ENCODE results near the gene NAIF1.
"Not testable (repeated sequence)": the region's sequence is repeated elsewhere in the genome, so short reads cannot be mapped to it uniquely, and the experiment has no call there.

NAIF1 gene

DNA sequence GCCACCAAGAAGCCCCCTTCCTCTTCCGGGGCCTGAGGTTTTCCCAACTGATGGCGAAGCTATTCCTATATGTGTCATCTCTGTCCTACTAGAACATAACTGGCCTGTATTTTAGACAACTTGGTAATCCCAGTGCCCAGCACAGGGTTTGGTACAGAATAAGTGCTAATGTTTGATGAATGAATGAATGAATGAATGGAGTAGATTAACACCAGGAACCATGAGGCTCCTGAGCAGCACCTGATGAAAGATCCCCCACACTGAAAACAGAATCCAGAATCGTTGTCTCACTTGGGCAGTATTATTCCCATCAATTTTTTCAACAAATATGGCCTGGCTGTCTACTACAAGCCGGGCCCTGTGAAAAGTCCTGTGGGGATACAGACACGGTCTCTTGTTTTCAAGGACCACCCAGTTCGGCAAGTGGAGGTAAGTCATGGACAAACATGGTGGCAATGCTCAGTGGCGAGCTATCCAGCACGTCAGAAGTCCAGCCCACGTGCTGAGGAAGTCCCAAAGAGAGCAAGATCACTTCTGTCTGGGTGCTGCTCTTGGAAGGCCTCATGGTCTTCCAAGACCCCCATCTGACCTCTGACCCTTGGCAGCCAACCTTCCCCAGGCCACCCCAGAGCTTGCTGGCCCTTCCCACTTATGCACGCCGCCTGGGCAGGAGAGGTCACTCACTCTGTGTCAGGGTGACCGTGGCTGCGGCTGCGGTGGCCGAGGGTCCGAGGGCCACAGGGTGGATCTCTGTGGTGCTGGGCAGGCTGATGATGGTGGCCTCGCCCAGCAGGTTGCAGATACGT is 1.0 kb downstream of the NAIF1 start:
- no peak for DNase-seq
- in situ Hi-C loops (cut with MboI; ENCODE audit: low pct_unique_long_range_greater_than_20kb, low sequenced_read_pairs), result no loop called here

DNA sequence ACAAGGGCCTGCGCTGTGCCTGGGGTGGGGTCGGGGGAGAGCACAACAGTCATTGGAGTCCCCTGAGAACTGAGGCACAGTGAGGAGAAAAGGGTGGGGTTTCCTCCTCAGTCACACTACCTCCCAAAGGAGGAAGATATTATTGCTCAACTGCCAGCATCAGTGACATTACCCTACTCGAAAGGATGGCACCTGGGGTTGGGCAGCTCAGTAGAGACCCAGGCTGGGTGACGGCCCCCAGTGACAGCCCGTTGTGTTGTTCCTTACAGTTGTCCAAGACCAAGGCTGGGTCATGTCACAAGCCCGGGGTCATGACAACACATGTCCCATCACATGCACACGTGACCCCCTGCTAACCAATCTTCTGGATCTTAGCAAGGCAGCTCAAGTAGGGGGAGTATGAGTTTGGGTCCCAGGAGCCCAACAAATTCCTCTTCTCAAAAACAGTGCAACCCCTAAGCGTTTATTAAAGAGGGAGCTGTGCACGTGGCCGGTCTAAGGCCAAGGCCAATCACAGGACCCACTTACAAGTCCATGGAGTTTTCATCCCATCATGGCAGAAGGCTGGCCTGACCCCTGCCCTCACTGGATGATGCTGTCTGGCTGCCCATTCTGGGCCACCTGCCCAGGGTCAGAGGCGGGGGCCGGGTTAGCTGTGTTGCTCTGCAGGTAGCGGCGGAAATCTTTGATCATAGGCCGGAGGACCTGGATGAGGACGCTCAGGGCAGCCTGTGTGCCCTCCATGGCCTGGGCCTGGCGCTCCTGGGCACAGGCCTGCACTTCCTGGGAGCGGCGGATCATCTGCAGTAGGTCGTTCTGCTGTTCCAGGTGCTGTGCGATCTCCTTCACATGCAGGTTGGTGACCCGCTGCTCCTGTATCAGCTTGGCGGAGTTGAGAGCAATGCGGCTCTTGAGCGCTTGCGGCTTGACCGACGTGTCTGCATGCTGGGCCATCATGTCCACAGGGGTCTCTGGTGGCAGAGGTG is 4.0 kb downstream of the NAIF1 start:
- in situ Hi-C loops (cut with MboI; ENCODE audit: low pct_unique_long_range_greater_than_20kb, low sequenced_read_pairs), result no loop called here
- DNase-seq, result no peak

DNA sequence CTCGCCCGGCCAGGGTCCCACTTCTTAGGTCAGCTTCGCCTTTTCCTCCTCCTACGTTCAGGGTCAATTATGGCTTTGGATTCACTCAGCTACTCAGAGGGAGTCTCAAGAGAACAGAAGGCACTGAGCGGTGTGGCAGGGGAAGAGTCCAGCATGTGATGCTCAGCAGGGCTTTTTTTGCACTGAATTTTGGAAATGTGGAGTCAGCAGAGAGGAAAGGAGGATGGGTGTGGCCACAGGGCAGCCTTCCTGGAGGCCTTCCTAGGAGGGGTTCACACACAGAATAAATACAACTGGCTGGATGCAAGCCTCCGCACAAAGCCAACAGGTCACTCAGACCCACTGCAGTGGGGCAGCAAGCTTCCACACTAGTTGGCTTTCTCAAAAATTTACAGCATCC is 4.8 kb downstream of the NAIF1 start:
- in situ Hi-C loops (cut with MboI; ENCODE audit: low pct_unique_long_range_greater_than_20kb, low sequenced_read_pairs), result no loop called here
- no peak for DNase-seq

DNA sequence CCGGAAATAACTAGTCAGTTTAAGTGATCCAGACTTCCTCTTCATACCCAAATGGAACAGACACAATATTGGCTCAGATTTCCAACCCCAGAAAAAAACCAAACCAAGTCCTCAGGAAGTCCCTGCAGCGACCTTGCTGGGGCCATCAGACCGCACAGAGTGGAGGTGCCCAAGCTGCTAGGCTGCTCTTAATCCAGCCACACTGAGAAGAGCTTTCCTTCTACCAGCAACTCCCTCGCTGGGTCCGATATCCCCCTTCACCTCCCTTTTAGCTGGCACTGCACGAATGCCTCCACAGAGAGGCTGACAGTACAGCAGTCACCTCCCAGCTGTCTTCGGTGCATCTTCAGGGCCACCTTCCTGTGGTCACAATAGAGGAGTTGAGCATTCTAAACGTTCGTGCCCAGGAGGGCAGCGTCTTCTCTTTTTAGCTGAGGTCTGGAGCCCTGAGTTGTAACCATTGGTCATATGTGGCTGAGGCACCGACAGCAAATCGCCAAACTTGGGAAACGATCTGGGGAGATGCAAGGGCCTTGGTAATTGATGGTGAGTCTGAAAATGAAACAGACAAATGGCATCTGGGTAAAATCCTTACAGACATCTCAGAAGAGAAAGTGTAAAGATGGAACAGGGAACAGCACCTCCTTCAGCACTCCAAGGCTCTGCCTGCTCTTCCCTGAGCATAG is 5.7 kb downstream of the NAIF1 start:
- in situ Hi-C loops (cut with MboI; ENCODE audit: low pct_unique_long_range_greater_than_20kb, low sequenced_read_pairs), result no loop called here
- peak; percentile 82 for DNase-seq

DNA sequence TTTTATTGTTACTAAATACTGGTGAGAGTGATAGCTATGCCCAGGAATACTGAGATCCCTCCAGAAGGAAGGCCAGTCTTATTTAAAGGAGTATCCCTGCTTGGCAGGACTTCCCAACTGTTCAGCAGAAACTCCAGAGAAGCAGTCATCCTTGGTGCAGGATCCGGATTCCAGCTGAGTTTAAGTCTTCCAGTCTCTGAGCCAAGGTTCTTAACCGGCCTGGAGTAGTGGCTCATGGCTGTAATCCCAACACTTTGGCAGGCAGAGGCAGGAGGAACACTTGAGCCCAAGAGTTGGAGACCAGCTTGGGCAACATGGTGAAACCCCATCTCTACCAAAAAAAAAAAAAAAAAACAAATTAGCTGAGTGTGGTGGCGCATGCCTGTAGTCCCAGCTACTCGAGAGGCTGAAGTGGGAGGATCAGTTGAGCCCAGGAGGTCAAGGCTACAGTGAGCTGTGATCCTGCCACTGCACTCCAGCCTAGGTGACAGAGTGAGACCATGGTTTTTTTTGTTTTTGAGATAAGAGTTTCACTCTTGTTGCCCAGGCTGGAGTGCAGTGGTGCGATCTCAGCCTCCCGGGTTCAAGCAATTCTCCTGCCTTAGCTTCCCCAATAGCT is 7.6 kb downstream of the NAIF1 start:
- in situ Hi-C loops (cut with MboI; ENCODE audit: low pct_unique_long_range_greater_than_20kb, low sequenced_read_pairs), result no loop called here
- no peak for DNase-seq

DNA sequence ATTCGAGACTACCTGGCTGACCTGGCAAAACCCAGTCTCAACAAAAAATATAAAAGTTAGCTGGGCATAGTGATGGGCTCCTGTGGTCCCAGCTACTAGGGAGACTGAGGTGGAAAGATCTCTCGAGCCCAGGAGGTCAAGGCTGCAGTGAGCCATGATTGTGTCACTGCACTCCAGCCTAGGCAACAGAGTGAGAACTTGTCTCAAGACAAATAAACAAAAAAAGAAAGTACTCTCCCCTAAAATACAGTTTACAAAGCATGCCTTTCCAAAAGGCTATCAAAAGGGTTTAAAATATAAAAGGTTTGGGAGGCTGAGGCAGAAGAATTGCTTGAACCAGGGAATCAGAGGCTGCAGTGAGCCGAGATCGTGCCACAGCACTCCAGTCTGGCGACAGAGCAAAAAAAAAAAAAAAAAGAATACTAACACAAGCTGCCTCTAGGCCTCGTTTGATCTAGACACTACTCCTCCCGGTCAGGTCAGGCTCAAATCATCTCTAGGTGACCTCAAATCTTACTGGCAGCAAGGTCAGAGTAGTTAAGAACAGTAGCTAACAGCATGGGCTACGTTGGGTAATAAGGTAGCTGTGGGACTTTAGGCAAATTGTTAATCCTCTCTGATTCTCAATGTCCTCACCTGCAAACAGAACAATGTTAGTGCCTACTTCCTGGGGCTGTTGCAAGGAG is 9.3 kb downstream of the NAIF1 start:
- in situ Hi-C loops (cut with MboI; ENCODE audit: low pct_unique_long_range_greater_than_20kb, low sequenced_read_pairs), result no loop called here
- no peak for DNase-seq

DNA sequence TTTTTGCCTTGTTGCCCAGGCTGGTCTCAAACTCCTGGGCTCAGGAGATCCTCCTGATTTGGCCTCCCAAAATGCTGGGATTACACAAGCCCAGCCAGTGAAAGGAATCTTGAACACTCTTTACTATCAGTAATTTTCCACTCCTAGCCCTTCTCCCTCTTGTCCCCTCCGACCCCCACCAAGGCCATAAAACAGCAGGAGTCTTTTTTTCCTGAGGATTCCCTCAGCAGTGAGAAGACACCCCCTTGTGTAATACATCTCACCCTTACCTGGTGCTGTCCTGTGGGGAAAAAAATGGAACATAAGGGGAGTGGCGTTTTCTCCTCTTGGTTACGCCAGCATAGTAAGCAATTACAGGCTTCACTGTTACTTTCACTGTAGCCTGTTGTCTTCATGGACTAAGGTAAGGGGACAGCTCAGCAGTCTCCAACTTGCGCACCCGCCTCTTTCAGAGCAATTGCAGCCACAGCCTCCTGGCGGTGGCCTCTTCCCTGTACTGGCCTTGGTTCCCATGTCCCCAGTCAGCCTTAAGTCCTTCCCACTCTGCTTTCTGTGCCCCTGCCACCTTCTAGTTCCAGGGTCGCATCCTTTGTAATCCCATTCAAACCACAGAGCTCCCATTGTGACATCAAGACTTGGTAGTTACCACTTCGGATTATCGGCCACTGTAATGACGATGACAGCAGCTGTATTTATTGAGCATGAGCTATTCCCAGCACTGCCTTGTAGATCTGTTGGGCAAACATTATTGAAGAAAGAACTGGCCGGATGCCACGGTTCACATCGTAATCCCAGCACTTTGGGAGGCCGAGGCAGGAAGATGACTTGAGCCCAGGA is 10.0 kb downstream of the NAIF1 start:
- no peak for DNase-seq
- in situ Hi-C loops (cut with MboI; ENCODE audit: low pct_unique_long_range_greater_than_20kb, low sequenced_read_pairs), result no loop called here

DNA sequence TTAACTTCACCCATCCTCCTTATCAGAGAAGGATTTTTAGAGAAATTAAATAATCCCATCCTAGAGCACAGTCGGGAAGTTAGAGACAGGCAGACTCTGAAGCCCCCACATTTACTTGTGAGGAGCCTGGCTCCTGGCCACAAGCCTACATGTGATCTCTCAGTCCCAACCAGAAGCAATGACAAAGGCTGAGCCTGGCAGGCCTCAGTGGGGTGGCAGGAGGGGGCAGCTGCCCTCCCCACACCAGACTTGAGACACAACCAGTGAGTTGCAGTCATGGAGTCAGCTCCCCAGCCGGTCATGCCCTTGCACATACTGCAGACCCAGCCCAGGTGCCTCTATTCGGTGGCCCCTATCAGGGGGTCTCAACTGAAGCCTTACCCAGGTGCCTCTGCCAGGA is 11.0 kb downstream of the NAIF1 start:
- in situ Hi-C loops (cut with MboI; ENCODE audit: low pct_unique_long_range_greater_than_20kb, low sequenced_read_pairs), result no loop called here
- DNase-seq, result no peak

DNA sequence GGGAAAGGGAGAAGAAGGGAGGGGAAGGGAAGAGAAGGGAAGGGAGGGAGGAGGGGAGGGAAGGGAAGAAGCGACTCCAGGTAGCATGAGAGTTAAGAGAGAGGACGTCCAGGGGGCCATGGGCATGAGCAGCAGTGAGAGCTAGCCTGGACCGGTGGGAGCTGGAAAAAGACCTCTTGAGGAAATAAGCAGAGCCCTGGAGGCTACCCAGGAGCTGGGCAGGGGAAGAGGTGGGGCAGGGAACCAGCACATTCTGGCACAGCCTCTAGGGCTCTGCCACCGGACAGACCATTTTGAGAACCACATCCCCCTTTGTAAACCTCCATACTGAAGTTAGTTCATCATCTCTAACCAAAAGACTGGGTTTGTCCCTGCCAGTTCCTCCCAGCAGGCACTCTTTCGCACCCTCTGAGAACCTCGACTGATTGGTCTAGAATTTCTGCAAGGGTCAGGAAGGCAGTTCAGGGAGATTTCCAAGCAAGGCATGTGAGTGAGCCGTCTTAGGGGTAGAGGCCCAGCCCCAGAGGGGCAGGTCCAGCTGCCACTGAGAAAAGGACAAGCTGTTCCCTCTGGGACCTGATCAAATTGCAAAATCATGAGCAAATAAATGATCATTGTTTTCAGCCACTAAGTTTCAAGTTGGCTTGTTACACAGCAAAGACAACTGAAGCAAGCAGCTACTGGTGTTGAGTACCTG is 11.6 kb downstream of the NAIF1 start:
- in situ Hi-C loops (cut with MboI; ENCODE audit: low pct_unique_long_range_greater_than_20kb, low sequenced_read_pairs), result no loop called here
- no peak for DNase-seq

DNA sequence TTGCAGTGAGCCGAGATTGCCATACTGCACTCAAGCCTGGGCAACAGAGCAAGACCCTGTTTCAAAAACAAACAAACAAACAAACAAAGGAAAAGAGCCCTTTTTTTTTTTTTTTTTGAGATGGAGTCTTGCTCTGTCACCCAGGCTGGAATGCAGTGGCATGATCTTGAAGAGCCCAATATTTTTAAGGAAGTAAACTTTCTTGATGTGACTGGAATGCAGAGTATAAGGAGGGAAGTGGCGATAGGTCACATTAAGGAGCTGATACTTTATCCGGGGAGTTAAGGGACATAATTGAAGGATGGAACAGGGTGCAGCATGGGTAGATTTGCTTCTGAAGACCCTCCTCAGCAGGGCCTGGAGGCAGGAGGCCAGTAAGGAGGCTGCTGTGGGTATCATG is 13.0 kb downstream of the NAIF1 start:
- in situ Hi-C loops (cut with MboI; ENCODE audit: low pct_unique_long_range_greater_than_20kb, low sequenced_read_pairs), result no loop called here
- DNase-seq, result no peak

DNA sequence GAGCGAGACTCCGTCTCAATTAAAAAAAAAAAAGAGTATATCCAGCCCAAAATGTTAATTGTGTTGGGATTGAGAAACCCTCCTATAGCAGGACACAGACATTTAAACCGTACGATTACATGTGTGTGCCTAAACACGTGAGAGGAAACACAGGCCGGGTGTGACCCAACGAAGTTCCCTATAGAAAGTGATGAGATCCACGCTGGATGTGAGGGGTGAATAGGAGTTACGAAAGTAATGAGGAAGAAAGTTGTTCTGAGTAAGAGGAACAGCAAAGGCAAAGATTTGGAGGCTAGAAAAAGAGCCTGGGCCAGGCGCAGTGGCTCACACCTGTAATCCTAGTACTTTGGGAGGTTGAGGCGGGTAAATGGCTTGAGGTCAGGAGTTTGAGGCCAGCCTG is 13.6 kb downstream of the NAIF1 start:
- in situ Hi-C loops (cut with MboI; ENCODE audit: low pct_unique_long_range_greater_than_20kb, low sequenced_read_pairs), result no loop called here

DNA sequence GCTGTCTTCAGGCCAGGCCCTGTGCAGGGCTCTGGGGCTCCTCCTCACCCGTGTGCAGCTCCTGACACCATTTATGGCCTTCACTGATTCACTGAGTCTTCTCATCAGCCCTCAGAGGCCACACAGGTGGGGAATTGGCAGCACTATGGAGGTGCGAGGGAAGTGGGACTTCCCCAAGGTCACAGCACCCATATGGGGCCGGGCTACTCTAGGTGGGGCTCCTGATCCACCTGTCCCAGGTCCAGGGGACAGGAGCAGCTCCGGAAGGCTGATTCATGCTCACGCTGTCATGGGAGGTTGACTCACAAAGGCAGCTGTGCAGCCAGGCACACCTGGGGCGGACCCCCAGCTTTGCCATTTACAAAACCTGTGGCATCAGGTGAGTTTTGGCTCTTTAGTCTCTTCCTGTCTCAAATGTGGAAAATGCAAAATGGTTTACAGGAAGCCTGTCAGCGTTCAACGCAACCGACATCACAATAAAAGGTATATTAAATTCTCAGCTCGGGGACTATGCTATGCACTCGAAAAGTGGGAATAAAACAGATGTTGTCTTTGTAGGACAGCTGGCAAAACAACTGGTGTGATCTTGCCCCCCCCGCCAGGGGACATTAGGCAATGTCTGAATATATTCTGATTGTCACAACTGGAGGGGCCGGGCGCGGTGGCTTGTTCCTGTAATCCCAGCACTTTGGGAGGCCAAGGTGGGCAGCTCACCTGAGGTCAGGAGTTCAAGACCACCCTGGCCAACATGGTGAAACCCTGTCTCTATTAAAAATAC is 15.0 kb downstream of the NAIF1 start:
- in situ Hi-C loops (cut with MboI; ENCODE audit: low pct_unique_long_range_greater_than_20kb, low sequenced_read_pairs), result no loop called here

More for the DNA sequence above, 13.6 kb downstream of the NAIF1 start:
- DNase-seq, result peak; percentile 38

DNA sequence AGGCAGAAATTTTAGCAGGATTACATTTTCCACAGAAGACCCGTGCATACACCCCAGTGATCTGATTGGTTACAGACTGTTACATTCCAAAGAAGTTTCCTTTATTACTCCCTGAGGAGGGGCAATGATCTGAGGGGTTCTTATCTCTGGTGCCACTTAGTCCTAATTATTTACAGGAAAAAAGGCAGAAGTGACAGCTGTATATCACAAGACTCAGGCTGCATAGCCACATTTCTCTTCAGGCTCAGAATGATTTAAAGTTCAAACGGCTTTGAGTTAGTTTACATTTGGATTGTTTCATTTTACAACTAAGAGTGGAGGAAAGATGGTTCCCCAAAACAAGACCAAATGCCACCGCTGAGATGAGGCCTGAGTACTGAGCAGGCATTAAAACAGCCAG is 17.3 kb downstream of the NAIF1 start:
- no peak for DNase-seq
- in situ Hi-C loops (cut with MboI; ENCODE audit: low pct_unique_long_range_greater_than_20kb, low sequenced_read_pairs), result no loop called here

More for the DNA sequence above, 15.0 kb downstream of the NAIF1 start:
- DNase-seq, result no peak

DNA sequence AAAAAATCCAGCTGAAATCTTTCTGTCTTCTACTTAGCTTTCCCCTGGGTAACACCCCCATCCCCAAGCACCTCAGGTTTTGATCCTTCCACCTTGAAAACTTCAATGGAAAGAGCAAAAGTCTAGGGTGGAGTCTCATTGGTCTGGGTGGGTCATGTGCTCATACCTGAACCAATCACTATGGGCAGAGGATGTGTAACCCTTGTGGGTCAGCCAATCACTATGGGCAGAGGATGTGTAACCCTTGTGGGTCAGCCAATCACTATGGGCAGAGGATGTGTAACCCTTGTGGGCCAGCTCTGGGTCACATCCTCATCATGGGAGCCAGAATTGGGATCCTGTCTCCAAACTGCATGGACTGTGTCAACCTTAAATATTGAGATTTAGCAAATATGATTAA is 18.5 kb downstream of the NAIF1 start:
- in situ Hi-C loops (cut with MboI; ENCODE audit: low pct_unique_long_range_greater_than_20kb, low sequenced_read_pairs), result no loop called here

DNA sequence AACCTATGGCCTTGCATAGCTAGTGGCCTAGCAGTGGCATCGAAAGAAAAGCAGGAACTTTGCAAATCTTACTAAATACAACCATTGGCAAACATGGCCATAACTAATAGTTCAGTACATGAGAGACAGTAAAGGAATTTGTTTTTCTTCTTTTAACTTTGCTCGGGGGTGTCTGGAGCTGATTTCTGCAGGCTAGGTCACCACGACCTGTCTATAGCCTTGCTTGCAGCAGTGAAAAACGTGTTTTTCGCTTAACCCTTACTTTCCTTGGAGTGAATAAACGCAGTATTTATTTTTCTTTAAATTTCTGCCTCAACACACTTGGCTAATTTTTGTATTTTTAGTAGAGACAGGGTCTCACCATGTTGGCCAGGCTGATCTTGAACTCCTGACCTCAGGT is 19.9 kb downstream of the NAIF1 start:
- in situ Hi-C loops (cut with MboI; ENCODE audit: low pct_unique_long_range_greater_than_20kb, low sequenced_read_pairs), result no loop called here
- DNase-seq, result no peak

More for the DNA sequence above, 18.5 kb downstream of the NAIF1 start:
- DNase-seq, result no peak

DNA sequence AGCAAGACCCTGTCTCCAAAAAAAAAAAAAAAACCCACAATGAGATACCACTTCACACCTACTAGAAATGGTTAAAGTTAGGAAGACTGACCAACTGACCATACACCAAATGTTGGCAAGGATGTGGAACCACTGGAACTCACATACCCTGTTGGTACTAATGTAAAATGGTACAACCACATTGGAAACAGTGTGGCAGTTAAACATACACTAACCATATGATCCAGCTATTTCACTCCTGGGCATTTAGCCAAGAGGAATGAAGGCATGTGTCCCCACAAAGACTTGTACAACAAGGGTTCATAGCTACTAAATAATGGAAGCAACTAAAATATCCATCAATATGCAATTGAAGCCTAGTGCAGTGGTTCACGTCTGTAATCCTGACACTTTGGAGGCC is 21.3 kb downstream of the NAIF1 start:
- in situ Hi-C loops (cut with MboI; ENCODE audit: low pct_unique_long_range_greater_than_20kb, low sequenced_read_pairs), result no loop called here

DNA sequence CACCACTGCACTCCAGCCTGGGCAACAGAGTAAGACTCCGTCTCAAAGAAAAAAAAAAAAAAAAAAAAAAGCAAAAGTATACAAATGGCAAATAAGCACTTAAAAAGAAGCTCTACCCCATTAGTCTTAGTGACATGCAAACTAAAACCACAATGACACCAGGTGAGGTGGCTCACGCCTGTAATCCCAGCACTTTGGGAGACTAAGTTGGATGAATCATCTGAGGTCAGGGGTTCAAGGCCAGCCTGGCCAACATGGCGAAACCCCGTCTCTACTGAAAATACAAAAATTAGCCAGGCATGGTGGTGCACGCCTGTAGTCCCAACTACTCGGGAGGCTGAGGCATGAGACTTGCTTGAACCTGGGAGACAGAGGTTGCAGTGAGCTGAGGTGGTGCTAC is 21.7 kb downstream of the NAIF1 start:
- DNase-seq; in situ Hi-C loops (cut with MboI; ENCODE audit: low pct_unique_long_range_greater_than_20kb, low sequenced_read_pairs): not testable (repeated sequence)

More for the DNA sequence above, 21.3 kb downstream of the NAIF1 start:
- no peak for DNase-seq
